Activated naive CD4-positive, alpha-beta T cell treated with anti-CD3 and anti-CD28 coated beads, Interleukin-2, amount 10 ng/mL, durations not matched to agents 5 hours and 36 hours (primary cell): ENCODE data around the gene OR5F1. TPM values are rescaled to one million over a fixed set of nuclear protein-coding genes. Genes with fewer than 3 reads are reported as not detected.

Experiments used
- total RNA-seq, 2 experiments: library from RNA; stranded (reverse); gene quantifications; one replicate each; pipeline ENCODE4 v1.2.3, GENCODE V29; 2021

The OR5F1 gene
- total RNA-seq: not detected

GRCh38 chr11:55994525-55994924 is at the start of gene OR5F1:
Gene OR5F1, minus strand, starts transcription at chr11:55994625. Its CDS starts 0 bp downstream, at chr11:55994625.

GRCh38 chr11:56027354-56027753 is 32.9 kb upstream of the OR5F1 start, which contains the start of gene OR5AS1:
Gene OR5AS1, plus strand, starts transcription at chr11:56027654. Its CDS starts 2,765 bp downstream, at chr11:56030419.

GRCh38 chr11:55969845-55970244 is 24.6 kb downstream of the OR5F1 start, which contains the start of gene OR10AG1:
Gene OR10AG1, minus strand, starts transcription at chr11:55969945. Its CDS starts 38 bp downstream, at chr11:55969907.

Other genes with a start within 250 kb of the OR5F1 start
- gene OR5D13, start 221.2 kb downstream of the OR5F1 start, total RNA-seq: not detected
- not detected for gene OR5D14, start 199.1 kb downstream of the OR5F1 start, total RNA-seq
- not detected for gene OR5L1, start 183.3 kb downstream of the OR5F1 start, total RNA-seq
- gene OR5D18, start 175.0 kb downstream of the OR5F1 start, total RNA-seq: not detected
- not detected for gene OR5L2, start 167.4 kb downstream of the OR5F1 start, total RNA-seq
- gene OR5D16, start 155.9 kb downstream of the OR5F1 start, total RNA-seq: not detected
- gene TRIM51, start 111.3 kb downstream of the OR5F1 start, total RNA-seq: not detected
- gene OR5W2, start 80.0 kb downstream of the OR5F1 start, total RNA-seq: not detected
- not detected for gene OR5I1, start 58.2 kb downstream of the OR5F1 start, total RNA-seq
- not detected for gene OR10AG1, start 24.7 kb downstream of the OR5F1 start, total RNA-seq
- not detected for gene OR5AS1, start 33.0 kb upstream of the OR5F1 start, total RNA-seq
- not detected for gene OR8I2, start 98.7 kb upstream of the OR5F1 start, total RNA-seq
- gene OR8H2, start 109.1 kb upstream of the OR5F1 start, total RNA-seq: not detected
- gene OR8H3, start 127.7 kb upstream of the OR5F1 start, total RNA-seq: not detected
- gene OR8J3, start 145.6 kb upstream of the OR5F1 start, total RNA-seq: not detected
- gene OR8K5, start 165.7 kb upstream of the OR5F1 start, total RNA-seq: not detected
- gene OR5J2, start 182.0 kb upstream of the OR5F1 start, total RNA-seq: not detected
- not detected for gene OR5T2, start 239.6 kb upstream of the OR5F1 start, total RNA-seq